Measurements from ENCODE around the gene CDK5RAP1.

GRCh38 chr20:33401921-33402369, 626 bp upstream of the CDK5RAP1 start:
- TF ChIP-seq CTCF (optimal IDR thresholded peaks at IDR 0.05 in 1 of 3, IDR thresholded peaks at IDR 0.05 in 1 of 3, conservative IDR thresholded peaks at IDR 0.05 in 1 of 3; ENCODE audit: extremely low read depth in 1 of 3, insufficient read depth in 2 of 3, low read length in 3 of 3) (no peak), EZH2 (IDR thresholded peaks at IDR 0.05; ENCODE audit: low read length) (no peak)
